A673 (cell line): ENCODE measurements around the gene PACRG. TPM values are rescaled to one million over a fixed set of nuclear protein-coding genes. Genes with fewer than 3 reads are reported as not detected.

Experiments used
- BruUV-seq: library from RNA; stranded (reverse); fragments of 400-500 nt; replicated peaks from 2 replicates; lab custom pipeline; 2021; lab: Mats Ljungman, UMichigan
- CTCF ChIA-PET: fragments of 300-600 bp; sonication (Branson Sonifier 250); formaldehyde crosslinking; loops from one replicate; lab custom pipeline; 2022; ENCODE audit warnings: antibody characterized with exemption; lab: Charles Lee
- POLR2A ChIA-PET: fragments of 300-600 bp; sonication (Branson Sonifier 250); formaldehyde crosslinking; loops from one replicate; lab custom pipeline; 2022; ENCODE audit warnings: antibody characterized with exemption; ENCODE audit not compliant: low non-redundant PET; lab: Charles Lee
- DNase-seq: peaks from one replicate; pipeline ENCODE4 v3.0.0-alpha.2; 2015; ENCODE audit warnings: low spot score
- H3K27ac ChIP-seq: fragments of 200-600 bp; sonication (generic); 2 replicates; pipeline ENCODE4 v1.5.1; 2016; ENCODE audit warnings: mixed run types, low read depth, mild to moderate bottlenecking, mixed read lengths, antibody characterized with exemption, low read length; ENCODE audit not compliant: poor library complexity, severe bottlenecking
- H3K27me3 ChIP-seq: fragments of 200-600 bp; sonication (generic); replicated peaks from 2 replicates; pipeline ENCODE4 v1.6.1; 2017; ENCODE audit warnings: mixed run types, low read depth, mild to moderate bottlenecking, mixed read lengths, antibody characterized with exemption, low read length; ENCODE audit not compliant: insufficient read depth, poor library complexity
- H3K36me3 ChIP-seq: fragments of 200-600 bp; sonication (generic); 2 replicates; pipeline ENCODE4 v1.6.1; 2016; ENCODE audit warnings: mixed run types, mild to moderate bottlenecking, mixed read lengths, antibody characterized with exemption, low read length; ENCODE audit not compliant: insufficient read depth, poor library complexity, severe bottlenecking
- H3K4me1 ChIP-seq: fragments of 200-600 bp; sonication (generic); 2 replicates; pipeline ENCODE4 v1.6.1; 2017; ENCODE audit warnings: mixed run types, mild to moderate bottlenecking, mixed read lengths, antibody characterized with exemption, low read length; ENCODE audit not compliant: insufficient read depth, poor library complexity, severe bottlenecking
- H3K4me3 ChIP-seq: fragments of 200-600 bp; sonication (generic); 2 replicates; pipeline ENCODE4 v1.5.1; 2016; ENCODE audit warnings: low read depth, mixed run types, mild to moderate bottlenecking, mixed read lengths, low read length; ENCODE audit not compliant: poor library complexity, severe bottlenecking
- H3K9me3 ChIP-seq: fragments of 200-600 bp; sonication (generic); 2 replicates; pipeline ENCODE4 v1.6.1; 2016; ENCODE audit warnings: mixed run types, low read depth, mild to moderate bottlenecking, mixed read lengths, antibody characterized with exemption, low read length; ENCODE audit not compliant: poor library complexity, severe bottlenecking
- EZH2 ChIP-seq: fragments of 200-600 bp; sonication (generic); IDR thresholded peaks from 2 replicates; pipeline ENCODE4 v1.6.1; 2017; ENCODE audit warnings: borderline replicate concordance, low read depth, mild to moderate bottlenecking, mixed read lengths, antibody characterized with exemption, low read length; ENCODE audit not compliant: poor library complexity, severe bottlenecking
- intact Hi-C: fragments of 100-400 bp; cut with micrococcal nuclease; formaldehyde crosslinking; loops from one replicate; pipeline ENCODE4 v1.10.0; 2022; ENCODE audit not compliant: unreplicated experiment
- total RNA-seq: library from RNA; stranded (reverse); gene quantifications from 2 replicates; pipeline ENCODE4 v1.2.3, GENCODE V29; 2021
- TF ChIP-seq, protein P1 (sequence below): fragments of 300-800, 200-600 bp; sonication (generic); conservative IDR thresholded peaks from 2 replicates; pipeline ENCODE4 v1.5.1; 2017; ENCODE audit warnings: low read depth, mild to moderate bottlenecking, antibody characterized with exemption, low read length, moderate library complexity, mixed read lengths

Gene PACRG
- total RNA-seq, 1 experiment from 2014 or later, result not detected

DNA sequence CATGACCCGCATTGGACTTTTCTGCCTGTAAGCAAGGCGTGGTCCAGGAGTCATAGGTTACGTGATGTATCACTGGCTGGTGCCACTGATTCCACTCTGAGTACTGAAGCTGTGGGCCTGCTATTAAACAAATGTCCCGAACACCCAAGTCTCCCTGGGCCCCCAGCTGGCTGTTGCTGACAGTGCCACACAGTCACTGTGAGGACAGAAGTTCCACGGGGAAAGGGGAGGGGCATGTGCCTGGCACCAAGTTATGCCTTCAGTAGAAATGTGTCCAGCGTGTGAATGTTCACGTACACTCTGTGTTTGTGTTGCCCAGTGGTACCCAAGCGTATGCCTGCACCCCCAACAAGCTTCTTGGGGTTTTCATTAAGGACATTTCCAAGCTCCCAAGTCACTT is 515.3 kb downstream of the PACRG start:
- CTCF ChIA-PET, result no interaction called here
- intact Hi-C loops, result no loop called here
- TF ChIP-seq, protein P1, sequence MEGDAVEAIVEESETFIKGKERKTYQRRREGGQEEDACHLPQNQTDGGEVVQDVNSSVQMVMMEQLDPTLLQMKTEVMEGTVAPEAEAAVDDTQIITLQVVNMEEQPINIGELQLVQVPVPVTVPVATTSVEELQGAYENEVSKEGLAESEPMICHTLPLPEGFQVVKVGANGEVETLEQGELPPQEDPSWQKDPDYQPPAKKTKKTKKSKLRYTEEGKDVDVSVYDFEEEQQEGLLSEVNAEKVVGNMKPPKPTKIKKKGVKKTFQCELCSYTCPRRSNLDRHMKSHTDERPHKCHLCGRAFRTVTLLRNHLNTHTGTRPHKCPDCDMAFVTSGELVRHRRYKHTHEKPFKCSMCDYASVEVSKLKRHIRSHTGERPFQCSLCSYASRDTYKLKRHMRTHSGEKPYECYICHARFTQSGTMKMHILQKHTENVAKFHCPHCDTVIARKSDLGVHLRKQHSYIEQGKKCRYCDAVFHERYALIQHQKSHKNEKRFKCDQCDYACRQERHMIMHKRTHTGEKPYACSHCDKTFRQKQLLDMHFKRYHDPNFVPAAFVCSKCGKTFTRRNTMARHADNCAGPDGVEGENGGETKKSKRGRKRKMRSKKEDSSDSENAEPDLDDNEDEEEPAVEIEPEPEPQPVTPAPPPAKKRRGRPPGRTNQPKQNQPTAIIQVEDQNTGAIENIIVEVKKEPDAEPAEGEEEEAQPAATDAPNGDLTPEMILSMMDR, result no peak
- no peak for TF ChIP-seq EZH2
- Histone ChIP-seq H3K36me3 (no peaks in the 10 kb centered on the region), H3K4me1 (no peaks in the 10 kb centered on the region), H3K9me3 (no peaks in the 10 kb centered on the region), H3K4me3 (no peak overlapping the region), H3K27me3 (no peaks in the 10 kb centered on the region), H3K27ac (no peak overlapping the region)
- POLR2A ChIA-PET, result no interaction called here
- no peak for DNase-seq
- no TSS peak for BruUV-seq

DNA sequence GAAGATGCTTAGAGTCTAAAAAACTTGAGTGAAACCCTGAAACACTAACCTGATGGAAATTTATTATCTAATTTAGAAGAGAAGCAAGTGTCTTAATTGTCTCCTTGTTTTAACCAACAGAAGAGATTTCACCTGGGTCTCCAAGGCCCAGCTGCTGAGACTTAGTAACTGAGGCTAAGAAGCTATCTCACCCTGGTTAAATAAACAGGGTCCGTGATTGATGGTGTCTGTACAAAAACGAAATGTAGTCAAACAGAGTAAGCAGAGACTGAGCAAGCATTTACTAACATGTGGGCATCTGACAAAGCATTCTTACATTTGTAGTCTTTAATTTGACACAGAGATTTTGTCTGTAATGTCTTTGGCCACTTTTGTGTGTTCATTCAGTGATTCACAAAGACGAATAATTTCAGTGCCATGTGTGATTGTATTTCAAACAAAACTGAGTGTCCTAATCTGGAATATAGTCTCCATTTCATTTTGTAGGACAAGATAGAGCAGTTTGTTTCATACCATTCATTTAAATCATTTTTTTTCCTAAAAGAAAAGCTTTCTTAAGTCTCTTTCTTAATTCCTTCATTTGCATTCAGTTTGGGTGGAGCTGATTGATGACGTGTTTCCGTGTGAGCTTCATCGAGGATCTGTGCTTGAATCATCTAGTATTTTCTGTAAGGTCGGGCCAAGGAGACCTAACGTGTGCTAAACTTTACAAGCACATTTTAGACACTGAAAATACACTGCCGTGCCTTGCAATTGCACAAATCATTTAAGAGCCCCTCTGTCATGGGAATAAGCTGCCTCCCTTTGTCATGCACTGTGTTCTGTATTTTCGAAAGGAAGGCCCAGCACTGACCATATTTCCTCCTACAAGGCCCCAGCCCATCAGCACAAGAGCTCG is 516.2 kb downstream of the PACRG start:
- Histone ChIP-seq H3K4me3 (no peak overlapping the region), H3K27ac (no peak overlapping the region), H3K27me3 (no peaks in the 10 kb centered on the region), H3K4me1 (no peaks in the 10 kb centered on the region), H3K36me3 (no peaks in the 10 kb centered on the region), H3K9me3 (no peaks in the 10 kb centered on the region)
- no peak for DNase-seq
- POLR2A ChIA-PET, result no interaction called here
- no peak for TF ChIP-seq EZH2
- TF ChIP-seq, protein P1, result no peak
- CTCF ChIA-PET, result no interaction called here
- intact Hi-C loops, result no loop called here
- no TSS peak for BruUV-seq

DNA sequence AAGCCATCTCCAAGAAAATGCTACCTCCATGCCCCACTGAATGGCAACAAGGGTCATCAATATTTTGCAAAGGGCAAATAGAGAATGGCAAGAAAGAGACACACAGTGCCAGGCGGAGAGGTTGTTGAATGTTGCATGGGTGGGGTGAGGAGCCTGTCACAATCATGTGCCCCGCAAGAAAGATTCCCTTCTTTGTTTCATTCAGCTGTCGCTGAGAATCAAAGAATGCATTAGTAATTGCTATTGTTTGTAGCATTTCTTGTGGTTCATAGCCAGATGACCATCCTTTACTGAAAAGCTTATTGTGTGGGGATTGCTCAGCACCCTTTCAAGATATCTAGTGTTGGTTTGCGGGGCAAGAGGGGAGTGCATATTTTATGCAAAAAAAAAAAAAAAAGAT is 520.3 kb downstream of the PACRG start:
- ChIA-PET POLR2A (no interaction called here), CTCF (no interaction called here)
- TF ChIP-seq EZH2, result no peak
- TF ChIP-seq, protein P1, result no peak
- H3K27ac ChIP-seq, result no peak overlapping the region
- H3K4me3 ChIP-seq, result no peak overlapping the region
- intact Hi-C loops, result no loop called here
- no peaks in the 10 kb centered on the region for H3K4me1 ChIP-seq
- no TSS peak for BruUV-seq
- DNase-seq, result no peak
- H3K27me3 ChIP-seq, result no peaks in the 10 kb centered on the region
- H3K36me3 ChIP-seq, result no peaks in the 10 kb centered on the region
- H3K9me3 ChIP-seq, result no peaks in the 10 kb centered on the region
